Sciatic nerve (tissue), 2 donors: ENCODE measurements around the gene POC1A. TPM values are rescaled to one million over a fixed set of nuclear protein-coding genes. Genes with fewer than 3 reads are reported as not detected.
A peak's percentile ranks its signal among the peaks of the same experiment; 100 is the strongest.
"Not testable (repeated sequence)": the region's sequence is repeated elsewhere in the genome, so short reads cannot be mapped to it uniquely, and the experiment has no call there.

Experiments used
- ATAC-seq: fragments of 200-7000 bp; cut with Tn5 transposase; one replicate; pipeline ENCODE4 v1.9.1; 2020; ENCODE audit warnings: mild to moderate bottlenecking, moderate library complexity
- DNase-seq: peaks from one replicate; pipeline ENCODE4 v3.0.0-alpha.2; 2020; ENCODE audit warnings: low spot score
- intact Hi-C: fragments of 100-400 bp; cut with DNase I; formaldehyde crosslinking; loops from one replicate; pipeline ENCODE4 v1.14.2; 2022
- total RNA-seq: library from RNA; stranded (reverse); fragmentation: NEBNext Ultra II Directional; extraction: Animal tissue kit (Norgen Biotek cat#: 25700); gene quantifications from one replicate; pipeline ENCODE4 v1.2.1, GENCODE V29; 2021
- donor health status: DM: no; HTN: no; CAD: no.
- donor health status: DM: no; HTN: no; CAD: no.

The POC1A gene
- total RNA-seq, 1 donor from 2014 or later = 2.1 TPM

DNA sequence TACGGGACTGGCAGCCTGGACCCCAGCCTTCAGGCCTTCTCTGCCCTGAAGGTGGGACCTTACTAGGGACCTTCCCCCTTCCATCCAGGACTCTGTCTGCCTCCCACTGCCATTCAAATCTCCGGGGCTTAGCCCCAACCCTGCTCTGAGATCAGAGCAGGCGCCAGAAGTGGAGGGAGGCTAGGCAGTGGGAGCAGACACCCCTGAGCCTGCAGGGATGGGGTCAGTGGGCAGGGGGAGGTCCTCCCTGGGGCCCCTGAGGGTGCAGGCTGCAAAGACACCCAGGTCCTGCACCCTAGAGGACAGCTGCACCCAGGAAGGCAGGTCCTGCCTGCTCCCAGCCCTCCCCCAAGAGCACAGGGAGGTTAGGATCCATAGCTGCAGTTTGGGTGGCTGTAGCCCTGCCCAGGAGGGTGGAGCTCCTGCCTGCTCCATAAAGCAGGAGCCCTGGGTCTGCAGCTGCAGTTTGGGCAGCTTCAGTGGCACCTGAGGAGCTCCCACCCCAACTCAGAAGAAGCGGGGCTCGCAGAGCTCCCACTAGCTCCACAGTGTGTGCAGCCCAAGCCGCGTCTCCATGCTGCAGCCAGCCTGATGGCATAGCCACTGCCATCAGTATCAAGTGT is 8.1 kb upstream of the POC1A start:
- no peak for ATAC-seq
- intact Hi-C loops = no loop called here

DNA sequence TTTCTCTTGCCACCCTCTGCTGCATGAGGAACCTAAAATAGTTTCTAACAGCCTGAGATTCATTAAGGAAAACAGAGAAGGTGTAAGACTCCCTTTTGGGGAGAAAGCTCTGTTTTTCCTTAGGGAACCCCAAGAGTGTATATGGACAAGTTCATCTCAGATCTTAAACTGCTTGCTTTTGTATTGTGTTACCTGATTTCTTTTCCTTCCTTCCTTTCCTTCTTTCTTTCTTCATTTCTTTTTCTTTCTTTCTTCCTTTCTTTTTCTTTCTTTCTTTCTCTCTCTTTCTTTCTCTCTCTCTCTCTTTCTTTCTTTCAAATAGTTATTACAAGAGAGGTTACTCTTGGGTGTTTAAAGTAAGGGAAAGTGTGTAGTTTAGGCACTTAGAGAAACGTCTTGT is 5.3 kb upstream of the POC1A start:
- intact Hi-C loops = no loop called here
- ATAC-seq (no peak), DNase-seq (no peak)

More for the DNA sequence above, 8.1 kb upstream of the POC1A start:
- no peak for DNase-seq

GRCh38 chr3:52155912-52156311 is 1.7 kb upstream of the POC1A start:
- intact Hi-C loops = no loop called here
- ATAC-seq (no peak), DNase-seq (no peak)

DNA sequence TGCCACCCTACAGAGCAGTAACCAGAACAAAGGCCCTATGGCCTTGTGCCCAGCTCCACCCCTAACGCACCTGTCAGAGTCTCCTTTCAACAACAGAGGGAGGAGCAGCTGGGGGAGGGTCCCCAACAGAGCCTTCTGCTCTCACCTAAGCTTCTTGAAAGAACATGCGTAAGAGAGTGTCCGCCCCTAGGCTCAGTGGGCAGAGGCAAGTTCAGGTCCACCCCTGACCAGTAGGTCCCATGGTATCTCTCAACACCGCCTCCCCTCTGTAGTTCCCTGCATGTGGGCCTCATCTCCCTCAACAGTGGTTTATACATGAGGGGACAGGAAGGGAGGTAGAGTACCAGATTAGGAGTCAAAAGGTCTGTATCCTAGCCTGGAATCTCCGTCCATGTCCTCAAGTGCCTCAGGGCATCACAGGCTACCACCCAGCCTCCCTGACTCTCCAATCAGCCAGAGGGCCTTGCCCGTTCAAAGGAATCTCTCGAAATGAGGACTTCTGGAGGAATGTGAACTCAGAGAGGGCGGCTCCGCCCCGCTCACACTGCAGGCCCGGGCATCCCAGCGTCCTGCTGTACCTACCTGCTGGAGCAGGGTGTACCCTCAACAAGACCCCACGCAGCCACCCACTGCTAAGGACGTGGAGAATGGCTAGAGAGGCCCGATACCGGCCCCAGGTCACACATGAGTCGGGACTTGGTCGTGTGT is 680 bp downstream of the POC1A start:
- intact Hi-C loops = no loop called here
- ATAC-seq = peak; percentile 1
- no peak for DNase-seq

GRCh38 chr3:52151991-52152390 is 2.2 kb downstream of the POC1A start:
- not testable (repeated sequence) for ATAC-seq, DNase-seq

DNA sequence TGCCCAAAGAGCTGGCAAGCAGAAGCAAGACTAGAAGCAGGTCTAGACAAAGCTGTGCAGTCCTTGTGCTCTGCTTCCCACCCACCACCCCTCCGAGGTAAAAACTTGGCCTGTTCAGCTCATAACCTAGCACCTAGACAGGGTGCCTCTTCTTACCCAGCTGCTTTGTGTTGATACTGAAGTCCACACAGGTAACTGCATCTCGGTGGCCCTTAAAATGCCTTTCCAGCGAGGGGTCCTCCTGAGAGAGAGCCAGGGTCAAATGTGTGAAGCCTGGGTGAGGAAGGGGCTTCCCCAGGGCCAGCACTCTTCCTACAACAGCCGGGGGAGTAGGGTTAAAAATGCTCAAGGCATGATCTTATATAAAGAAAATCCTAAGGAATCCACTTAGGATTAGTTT is 3.4 kb downstream of the POC1A start:
- no peak for DNase-seq

More at GRCh38 chr3:52151991-52152390, 2.2 kb downstream of the POC1A start:
- intact Hi-C loops = not testable (repeated sequence)

GRCh38 chr3:52150357-52150756 is 3.9 kb downstream of the POC1A start:
- ATAC-seq (no peak), DNase-seq (no peak)
- intact Hi-C loops = no loop called here

More for the DNA sequence above, 3.4 kb downstream of the POC1A start:
- intact Hi-C loops = no loop called here
- ATAC-seq = no peak

DNA sequence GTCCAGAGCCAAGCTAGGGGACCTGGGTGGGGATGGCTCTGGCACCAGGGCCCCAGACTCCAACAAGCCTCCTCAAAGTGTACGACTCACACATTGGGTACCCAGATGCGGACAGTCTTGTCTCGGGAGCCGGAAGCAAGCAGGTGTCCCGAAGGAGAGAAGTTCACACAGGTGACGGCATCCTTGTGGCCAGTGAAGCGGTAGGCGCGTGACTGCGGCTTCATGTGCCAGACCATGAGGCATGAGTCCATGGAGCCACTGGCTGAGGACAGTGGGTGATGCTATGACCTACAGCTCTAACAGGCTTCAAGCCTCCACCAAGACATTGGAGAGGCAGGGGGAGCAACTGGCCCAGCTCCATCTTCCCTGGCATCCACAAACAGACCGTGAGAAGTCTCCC is 4.5 kb downstream of the POC1A start:
- DNase-seq = no peak
- intact Hi-C loops = no loop called here
- ATAC-seq = no peak

GRCh38 chr3:52149021-52149420 is 5.2 kb downstream of the POC1A start:
- intact Hi-C loops = no loop called here
- ATAC-seq = no peak
- DNase-seq = no peak

GRCh38 chr3:52147804-52148203 is 6.4 kb downstream of the POC1A start:
- DNase-seq (no peak), ATAC-seq (no peak)
- intact Hi-C loops = no loop called here

DNA sequence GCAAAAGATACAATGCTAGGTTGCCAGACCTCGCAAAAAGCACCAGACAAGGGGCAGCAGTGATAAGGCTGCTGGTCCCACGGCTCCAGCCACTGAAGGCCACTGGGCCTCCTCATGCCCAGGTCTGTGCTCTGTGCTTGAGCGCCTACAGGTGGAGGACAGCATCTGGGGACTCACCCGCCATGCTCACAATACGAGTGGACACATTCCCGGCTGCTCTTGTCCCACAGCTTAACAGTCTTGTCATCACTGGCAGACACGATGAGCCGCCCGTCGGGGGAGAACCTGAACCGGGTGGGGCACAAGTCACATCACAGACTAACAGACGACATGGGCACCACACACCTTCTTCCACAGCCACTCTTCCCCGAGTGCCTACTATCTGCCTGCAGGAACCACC is 7.4 kb downstream of the POC1A start:
- ATAC-seq (no peak), DNase-seq (no peak)
- intact Hi-C loops = no loop called here

DNA sequence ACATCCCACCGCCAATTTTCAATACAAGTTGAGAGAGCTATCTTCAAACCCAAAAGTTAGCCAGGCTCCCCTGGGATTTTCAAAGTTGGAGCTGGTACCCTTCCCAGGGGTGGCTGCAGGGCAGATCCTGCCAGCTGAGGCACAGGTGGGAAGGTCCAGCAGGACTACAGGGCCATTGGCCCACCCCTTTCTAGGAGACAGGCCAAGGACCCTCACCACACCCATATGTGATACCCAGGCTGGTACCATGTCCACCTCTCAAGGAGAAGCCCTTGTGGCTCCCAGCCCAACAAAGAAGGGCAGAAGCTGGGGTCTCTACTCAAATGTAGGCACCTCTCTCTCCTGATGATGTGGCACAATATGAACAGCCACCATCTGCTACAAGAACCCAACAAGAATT is 8.0 kb downstream of the POC1A start:
- no peak for ATAC-seq
- intact Hi-C loops = no loop called here
- DNase-seq = no peak

- ATAC-seq (no peak), DNase-seq (no peak)
- intact Hi-C loops = loop anchor here (2.0 kb wide), 1 partner anchor 145 kb away; no protein-coding TSS in a partner anchor
Measured at GRCh38 chr3:52145736-52146110, 8.5 kb downstream of the POC1A start.

DNA sequence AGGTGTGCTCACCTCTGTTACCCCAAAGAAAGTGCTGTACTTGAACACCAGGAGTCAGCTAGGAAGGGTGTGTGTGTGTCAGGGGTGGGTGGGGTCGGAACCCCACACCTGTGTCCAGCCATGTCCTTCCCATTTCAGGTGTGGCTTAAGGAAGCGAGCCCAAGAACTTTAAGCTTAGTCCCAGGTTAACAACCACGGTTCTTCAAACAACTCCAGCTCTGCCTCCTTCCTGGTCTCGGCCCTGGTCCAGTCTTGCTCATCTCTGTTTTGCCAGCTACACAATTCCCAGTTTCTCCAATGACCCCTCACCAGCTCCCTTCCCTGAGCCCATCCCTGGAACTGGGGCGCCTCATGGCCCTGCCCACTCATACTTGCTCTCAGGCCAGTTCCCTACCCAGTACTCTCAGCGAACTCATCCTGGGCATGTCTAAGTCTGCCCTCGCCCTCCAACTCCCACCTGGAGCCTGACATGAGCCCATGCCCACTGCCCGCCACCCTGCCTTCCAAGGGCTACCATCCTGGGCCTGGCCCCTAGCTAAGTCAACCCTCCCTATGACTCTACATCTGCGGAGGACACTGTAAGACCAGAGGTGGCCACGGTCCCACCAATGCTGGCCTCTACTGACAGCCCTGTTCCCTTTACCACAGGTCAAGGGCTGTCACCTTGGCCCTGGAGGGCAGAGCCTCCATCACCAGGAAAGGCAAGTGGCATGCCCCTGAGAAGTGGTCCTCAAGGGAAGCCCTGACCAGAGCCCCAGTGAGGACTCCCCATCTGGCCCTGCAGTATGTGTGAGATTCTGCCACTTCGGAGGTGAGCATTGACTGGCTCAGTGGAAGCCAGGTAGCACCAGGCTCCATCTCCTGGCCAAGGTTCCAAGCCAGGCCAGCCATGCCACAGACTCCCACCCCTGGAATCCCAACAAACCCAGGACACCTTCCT is 9.2 kb downstream of the POC1A start:
- intact Hi-C loops = loop anchor here (2.0 kb wide), 1 partner anchor 144 kb away; no protein-coding TSS in a partner anchor
- ATAC-seq = peak; percentile 7
- DNase-seq = no peak

GRCh38 chr3:52144034-52144795 is 10.0 kb downstream of the POC1A start:
- DNase-seq (peak; percentile 91), ATAC-seq (peak; percentile 89)
- intact Hi-C loops = loop anchor here (2.0 kb wide), 1 partner anchor 143 kb away; no protein-coding TSS in a partner anchor

DNA sequence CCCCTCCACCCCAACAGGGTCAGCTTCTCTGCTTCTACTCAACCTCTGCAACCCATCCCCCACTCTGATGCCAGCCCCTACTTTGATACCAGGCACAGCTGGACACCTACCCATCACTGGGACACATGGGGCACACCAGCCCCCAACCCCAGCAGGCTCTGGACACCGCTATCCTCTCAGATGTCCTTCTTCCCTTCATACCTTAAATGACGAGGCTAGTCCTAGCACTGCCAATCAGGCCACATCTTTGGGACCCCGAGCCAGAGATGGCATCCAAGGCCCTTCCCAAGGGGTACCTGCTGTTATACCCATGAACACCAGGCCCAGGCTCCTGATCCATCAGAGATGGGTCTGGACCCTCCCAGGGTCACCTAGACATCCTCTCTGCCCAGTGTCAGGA is 10.6 kb downstream of the POC1A start:
- DNase-seq = no peak
- intact Hi-C loops = loop anchor here (2.0 kb wide), 1 partner anchor 143 kb away; no protein-coding TSS in a partner anchor
- ATAC-seq = no peak

GRCh38 chr3:52143156-52143555 is 11.1 kb downstream of the POC1A start:
- DNase-seq (no peak), ATAC-seq (no peak)
- intact Hi-C loops = no loop called here

DNA sequence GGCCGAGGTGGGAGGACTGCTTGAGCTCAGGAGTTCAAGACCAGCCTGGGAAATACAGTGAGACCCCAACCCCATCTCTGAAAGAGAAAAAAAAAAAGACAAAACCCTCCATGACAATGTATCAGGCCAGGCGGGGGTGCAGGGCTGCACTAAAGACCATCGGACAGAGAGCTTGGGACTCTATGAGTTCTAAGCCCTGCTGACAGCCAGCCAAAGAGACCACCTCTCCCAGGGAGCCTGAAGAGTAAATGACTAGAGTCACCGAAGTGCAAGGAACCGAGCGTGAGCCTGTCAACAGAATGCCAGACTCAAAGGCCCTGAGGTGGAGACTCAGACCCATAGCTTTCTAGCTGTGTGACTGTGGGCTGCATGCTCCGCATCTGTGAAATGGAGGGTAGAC is 12.5 kb downstream of the POC1A start:
- DNase-seq = no peak
- intact Hi-C loops = no loop called here
- no peak for ATAC-seq

GRCh38 chr3:52140769-52141168 is 13.5 kb downstream of the POC1A start:
- DNase-seq (no peak), ATAC-seq (no peak)
- intact Hi-C loops = no loop called here
